Tongue (tissue), 2 donors: ENCODE data around the gene RNF213. TPM values are rescaled to one million over a fixed set of nuclear protein-coding genes. Genes with fewer than 3 reads are reported as not detected.
"Not testable (repeated sequence)": the region's sequence is repeated elsewhere in the genome, so short reads cannot be mapped to it uniquely, and the experiment has no call there.

Source experiments
- DNase-seq: peaks from one replicate; pipeline ENCODE4 v3.0.0-alpha.2; 2015
- total RNA-seq: library from RNA; depleted of rRNA; stranded (reverse); fragments of >200 nt; gene quantifications from one replicate; pipeline ENCODE4 v1.2.3, GENCODE V29; 2014

The RNF213 gene
- total RNA-seq, 1 donor from 2014 or later: 66.8 TPM

DNA sequence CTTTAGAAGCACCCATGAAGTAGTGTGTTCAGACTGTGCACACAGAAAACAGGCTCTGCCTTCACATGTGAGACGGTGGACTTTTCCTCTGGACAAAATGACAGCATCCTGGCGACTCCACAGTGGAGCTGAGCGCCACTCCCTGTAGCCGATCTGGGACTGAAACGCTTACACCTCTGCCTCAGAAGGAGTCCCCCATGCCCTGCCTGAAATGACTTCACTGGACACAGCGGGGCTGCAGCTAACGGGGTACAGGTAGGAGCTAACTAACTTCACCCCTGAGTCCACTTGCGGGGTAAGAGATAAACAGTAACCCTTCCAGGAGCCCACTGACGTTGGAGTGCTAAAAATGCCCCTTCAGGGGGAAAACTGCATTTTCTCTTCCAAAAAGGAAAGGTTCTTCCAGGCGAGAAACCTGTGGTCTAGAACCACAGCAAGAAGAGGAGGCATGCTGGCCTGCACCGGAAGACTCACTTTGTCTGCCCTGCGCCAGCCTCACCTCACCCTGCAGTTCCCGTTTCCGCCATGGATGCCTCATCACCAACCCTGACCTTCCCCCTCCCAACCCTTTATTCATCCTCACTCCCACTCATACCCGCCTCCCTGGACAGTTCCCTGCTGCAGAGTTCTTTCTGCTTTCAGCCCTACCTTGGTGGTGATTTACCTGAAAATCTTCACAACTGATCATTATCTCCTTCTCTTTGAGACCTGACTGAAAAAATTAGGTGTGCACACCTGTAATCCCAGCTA, 134.9 kb downstream of the RNF213 start:
- DNase-seq: no peak

GRCh38 chr17:80396157-80397033, 135.7 kb downstream of the RNF213 start:
- no peak for DNase-seq

- DNase-seq: no peak
Observed at GRCh38 chr17:80397034-80397387, 136.4 kb downstream of the RNF213 start.

DNA sequence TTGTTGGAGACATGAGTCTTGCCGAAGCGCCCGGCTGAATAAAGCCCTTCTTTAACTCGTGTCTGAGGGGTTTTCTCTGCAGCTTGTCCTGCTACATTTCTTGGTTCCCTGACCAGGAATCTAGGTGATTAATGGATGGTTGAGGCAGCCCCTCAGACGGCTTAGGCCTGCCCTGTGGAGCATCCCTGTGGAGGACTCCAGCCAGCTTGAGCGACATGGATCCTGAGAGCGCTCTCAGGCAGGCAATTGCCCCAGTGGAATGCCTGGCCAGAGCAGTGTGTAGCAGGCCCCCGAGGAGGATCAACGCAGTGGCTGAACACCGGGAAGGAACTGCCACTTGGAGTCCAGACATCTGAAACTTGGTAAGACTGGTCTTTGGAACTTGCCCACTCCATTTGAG, 137.0 kb downstream of the RNF213 start:
- DNase-seq: no peak

DNA sequence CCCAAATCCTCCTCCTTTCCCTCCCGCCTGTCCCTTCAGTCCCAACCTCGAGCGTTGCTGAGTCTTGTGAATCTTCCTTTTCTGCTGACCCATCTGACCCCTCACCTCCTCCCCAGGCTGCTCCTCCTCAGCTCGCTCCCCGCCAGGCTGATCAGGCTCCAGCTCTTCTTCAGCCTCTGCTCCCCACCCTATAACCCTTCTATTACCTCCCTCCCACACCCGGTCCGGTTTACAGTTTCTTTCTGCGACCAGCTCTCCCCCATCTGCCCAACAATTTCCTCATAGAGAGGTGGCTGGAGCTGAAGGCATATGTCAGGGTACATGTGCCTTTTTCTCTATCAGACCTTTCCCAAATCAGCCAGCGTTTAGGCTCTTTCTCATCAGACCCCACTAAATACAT, 140.4 kb downstream of the RNF213 start:
- DNase-seq: not testable (repeated sequence)

- not testable (repeated sequence) for DNase-seq
Observed at GRCh38 chr17:80402102-80402501, 141.4 kb downstream of the RNF213 start.

DNA sequence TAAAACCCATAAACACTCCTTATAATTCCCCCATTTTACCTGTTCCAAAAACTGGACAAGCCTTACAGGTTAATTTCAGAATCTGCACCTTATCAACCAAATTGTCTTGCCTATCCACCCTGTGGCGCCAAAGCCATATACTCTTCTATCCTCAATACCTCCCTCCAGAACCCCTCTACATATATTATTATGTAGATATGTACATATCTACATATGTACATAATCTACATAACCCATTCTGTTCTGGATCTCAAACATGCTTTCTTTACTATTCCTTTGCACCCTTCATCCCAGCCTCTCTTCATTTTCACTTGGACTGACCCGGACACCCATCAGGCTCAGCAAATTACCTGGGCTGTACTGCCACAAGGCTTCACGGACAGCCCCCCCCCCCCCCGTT, 142.3 kb downstream of the RNF213 start:
- no peak for DNase-seq

DNA sequence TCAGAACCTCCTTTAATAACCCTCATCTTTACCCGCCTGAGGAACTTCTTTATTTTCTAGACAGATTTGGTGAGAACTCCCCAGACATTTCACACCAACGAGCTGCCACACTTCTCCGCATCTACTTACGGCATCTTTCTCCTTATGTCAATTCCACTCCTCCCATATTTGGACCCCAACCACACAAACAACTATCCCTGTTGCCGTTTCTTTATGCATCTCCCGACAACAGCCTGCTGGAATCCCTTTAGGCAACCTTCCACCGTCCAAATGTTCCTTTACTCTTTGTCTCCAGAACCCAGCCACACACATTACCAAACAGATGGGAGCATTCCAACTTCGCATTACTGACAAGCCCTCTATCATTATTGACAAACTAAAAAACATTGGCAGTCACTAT, 145.5 kb downstream of the RNF213 start:
- no peak for DNase-seq

GRCh38 chr17:80407917-80408316, 147.3 kb downstream of the RNF213 start:
- DNase-seq: peak; percentile 24

GRCh38 chr17:80408872-80409271, 148.2 kb downstream of the RNF213 start:
- DNase-seq: no peak

- DNase-seq: no peak
Observed at GRCh38 chr17:80409626-80410025, 149.0 kb downstream of the RNF213 start.

DNA sequence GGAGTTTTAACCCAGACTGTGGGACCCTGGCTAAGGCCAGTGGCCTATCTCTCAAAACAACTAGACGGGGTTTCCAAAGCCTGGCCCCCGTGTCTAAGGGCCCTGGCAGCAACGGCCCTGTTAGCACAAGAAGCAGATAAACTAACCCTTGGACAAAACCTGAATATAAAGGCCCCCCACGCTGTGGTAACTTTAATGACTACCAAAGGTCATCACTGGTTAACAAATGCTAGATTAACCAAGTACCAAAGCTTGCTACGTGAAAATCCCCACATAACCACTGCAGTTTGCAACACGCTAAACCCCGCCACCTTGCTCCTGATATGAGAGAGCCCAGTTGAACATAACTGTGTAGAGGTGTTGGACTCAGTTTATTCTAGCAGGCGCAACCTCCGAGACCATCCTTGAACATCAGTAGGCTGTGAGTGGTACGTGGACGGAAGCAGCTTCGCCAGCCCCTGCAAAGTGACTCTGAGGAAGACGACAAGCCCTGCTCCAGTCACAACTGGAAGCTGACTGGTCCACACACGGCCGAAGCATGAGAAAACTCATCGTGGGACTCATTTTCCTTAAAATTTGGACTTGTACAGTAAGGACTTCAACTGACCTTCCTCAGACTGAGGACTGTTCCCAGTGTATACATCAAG, 149.9 kb downstream of the RNF213 start:
- DNase-seq: not testable (repeated sequence)

GRCh38 chr17:80413771-80414507, 153.3 kb downstream of the RNF213 start:
- DNase-seq: no peak

GRCh38 chr17:80414508-80414802, 153.8 kb downstream of the RNF213 start:
- peak; percentile 25 for DNase-seq

GRCh38 chr17:80414803-80415625, 154.4 kb downstream of the RNF213 start, which contains the start of gene ENDOV:
ENDOV (plus strand) TSS chr17:80415167; CDS start chr17:80415195, 28 bp downstream.
- peak; percentile 98 for DNase-seq

DNA sequence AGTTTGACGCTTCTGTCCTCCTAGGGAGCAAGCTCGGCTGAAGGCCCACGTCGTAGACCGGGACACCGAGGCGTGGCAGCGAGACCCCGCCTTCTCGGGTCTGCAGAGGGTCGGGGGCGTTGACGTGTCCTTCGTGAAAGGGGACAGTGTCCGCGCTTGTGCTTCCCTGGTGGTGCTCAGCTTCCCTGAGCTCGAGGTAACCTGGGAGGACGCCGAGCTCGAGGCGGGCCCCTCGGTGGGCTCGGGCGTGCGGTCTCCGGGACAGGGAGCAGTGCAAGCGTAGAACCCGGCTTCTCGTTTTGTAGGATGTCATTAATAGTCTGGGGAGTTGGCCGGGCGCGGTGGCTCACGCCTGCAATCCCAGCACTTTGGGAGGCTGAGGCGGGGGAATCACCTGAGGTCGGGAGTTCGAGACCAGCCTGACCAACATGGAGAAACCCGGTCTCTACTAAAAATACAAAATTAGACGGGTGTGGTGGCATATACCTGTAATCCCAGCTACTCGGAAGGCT, 155.0 kb downstream of the RNF213 start:
- DNase-seq: no peak

DNA sequence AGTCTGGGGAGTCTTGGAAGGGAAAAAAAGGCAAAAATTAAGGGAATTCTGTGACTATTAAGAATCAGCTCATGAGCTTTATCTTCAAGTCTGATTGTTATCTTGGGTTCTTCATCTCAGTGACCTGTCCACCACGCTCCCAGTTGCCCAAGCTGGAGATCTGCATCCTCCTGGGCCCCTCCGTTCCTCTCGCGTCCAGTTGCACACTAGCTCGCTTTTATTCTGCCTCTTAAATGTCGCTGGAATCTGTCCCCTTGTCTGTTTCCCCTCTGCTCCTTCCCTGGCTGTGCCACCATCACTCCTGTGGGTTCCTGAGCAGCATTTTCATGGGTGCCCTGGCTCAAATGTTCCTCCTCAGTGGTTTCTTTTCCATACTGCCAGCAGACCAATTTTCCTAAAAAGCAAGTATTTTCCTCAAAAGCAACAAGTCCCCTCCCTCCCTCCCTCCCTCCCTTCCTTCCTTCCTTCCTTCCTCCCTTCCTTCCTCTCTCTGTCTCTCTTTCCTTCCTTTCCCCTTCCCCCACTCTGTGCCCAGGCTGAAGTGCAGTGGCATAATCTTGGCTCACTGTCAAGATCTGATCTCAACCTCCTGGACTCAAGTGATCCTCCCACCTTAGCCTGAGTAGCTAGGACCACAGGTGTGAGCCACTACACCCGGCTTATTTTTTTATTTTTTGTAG, 155.7 kb downstream of the RNF213 start:
- DNase-seq: no peak

DNA sequence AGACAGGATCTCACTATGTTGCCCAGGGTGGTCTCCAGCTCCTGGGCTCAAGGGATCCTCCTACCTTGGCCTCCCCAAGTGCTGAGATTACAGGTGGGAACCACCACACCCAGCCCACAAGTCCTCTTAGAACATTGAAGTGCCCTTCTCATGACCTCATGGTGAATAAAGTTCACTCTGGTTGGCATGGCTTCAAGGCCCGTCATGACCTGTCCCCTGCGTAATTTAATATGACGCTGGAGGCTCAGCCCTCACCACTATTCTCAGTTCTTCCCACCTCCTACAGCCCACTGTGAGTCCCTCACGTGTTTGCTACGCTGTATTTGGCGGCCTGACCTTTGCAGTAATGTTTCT, 156.3 kb downstream of the RNF213 start:
- DNase-seq: no peak

- DNase-seq: no peak
Observed at GRCh38 chr17:80418589-80418988, 157.9 kb downstream of the RNF213 start.

GRCh38 chr17:80419255-80419654, 158.6 kb downstream of the RNF213 start:
- DNase-seq: no peak
